LHCN-M2 (cell line): ENCODE measurements around the gene ITGB7. TPM values are rescaled to one million over a fixed set of nuclear protein-coding genes. Genes with fewer than 3 reads are reported as not detected.
A peak's percentile ranks its signal among the peaks of the same experiment; 100 is the strongest.

Experiments
- DNase-seq: peaks from one replicate; pipeline ENCODE4 v3.0.0-alpha.2; 2012; ENCODE audit warnings: low read depth
- total RNA-seq: library from RNA; depleted of rRNA; stranded (reverse); fragments of >200 nt; gene quantifications from 2 replicates; pipeline ENCODE4 v1.2.3, GENCODE V29; 2014

The ITGB7 gene
- total RNA-seq, 1 experiment from 2014 or later: not detected

DNA sequence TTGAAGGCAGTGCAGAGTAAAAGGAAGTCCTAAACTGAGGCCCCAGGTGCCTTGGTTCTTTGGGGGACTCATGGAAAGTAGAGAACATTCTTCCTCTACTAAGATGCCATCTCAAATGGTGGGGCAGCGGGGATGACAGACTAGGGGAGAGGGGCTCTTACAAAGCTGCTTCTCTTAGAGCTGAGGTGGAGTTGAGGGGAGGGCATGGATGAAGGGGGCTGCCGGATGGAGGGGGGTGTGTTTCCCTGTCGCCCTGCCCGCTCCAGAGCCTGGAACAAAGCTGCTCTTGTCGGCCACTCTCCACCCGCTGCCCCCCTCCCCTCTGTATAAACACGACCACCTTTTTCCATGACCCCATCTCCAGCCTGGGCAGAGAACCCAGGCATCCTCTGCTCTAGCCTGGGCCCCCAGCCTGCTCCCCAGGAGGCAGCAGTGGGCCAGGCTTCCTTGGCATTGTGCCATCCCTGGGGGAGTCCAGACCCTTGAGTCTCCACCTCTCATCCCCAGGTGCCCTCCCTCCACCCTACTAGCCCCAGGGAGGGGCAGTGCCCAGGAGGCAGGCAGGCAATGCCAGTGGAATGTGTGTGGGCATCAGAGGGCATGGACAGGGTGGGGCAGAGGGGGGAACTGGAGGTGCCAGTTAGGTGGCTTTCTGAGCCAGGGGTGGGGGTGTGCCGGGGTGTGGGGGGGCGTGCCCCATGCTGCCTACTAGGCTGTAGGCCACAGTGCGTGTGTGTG, 23.2 kb upstream of the ITGB7 start:
- no peak for DNase-seq

DNA sequence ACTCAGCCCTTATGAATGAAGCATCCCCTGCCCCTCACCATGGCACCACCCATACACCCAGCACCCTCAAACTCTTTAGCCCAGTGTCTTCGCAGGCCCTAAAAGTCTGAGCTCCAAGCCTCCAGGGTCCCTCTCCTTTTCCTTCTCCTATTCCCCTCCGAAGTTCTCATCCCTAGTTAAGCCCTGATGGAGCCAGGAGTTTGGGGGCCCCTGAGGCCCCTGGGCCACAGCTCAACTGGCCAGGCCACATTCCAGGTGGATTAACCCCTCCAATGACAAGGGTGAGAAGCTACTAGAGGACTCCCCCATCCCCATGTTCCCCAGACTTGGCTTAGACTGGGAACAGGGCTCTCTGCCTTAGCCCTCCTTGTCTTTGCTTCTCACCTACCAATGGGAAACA, 22.4 kb upstream of the ITGB7 start:
- DNase-seq: no peak

DNA sequence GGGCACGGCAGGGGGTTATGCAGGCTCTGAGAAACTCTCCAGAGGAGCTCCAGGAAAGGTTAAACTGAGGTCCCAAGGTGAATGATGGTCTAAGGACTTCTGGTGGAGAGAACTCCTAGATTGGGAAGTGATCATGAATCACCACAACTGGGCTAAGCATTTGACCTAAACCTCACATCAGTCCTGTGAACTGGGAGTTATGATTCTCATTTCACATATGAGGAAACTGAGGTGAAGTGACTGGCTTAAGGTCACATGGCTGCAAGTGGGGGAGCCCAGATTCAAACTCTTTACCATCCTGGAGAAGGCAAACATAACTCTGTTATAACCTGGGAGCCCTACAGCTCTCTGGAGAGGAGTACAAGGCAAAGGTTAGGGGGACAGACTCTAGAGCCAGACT, 20.8 kb upstream of the ITGB7 start:
- DNase-seq: no peak

DNA sequence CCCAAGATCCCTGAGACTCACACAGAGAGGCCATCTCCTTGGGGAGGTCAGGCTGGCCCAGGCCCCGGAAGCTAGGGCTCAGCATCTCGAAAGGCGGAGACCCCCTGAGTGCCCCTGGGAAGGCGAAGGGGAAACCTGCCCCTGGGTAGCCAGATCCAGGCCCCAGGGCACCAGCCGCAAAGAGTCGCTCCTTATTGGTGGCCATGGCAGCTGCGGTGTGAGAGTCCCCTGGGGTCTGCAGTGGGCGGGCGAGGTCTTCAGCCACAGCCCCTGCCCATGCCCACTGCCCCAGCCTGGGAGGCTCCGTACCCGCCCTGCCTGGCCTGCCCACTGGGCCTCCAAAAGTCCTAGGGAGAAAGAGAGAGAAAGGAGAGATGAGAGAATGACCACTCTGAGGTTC, 20.3 kb upstream of the ITGB7 start:
- DNase-seq: no peak

DNA sequence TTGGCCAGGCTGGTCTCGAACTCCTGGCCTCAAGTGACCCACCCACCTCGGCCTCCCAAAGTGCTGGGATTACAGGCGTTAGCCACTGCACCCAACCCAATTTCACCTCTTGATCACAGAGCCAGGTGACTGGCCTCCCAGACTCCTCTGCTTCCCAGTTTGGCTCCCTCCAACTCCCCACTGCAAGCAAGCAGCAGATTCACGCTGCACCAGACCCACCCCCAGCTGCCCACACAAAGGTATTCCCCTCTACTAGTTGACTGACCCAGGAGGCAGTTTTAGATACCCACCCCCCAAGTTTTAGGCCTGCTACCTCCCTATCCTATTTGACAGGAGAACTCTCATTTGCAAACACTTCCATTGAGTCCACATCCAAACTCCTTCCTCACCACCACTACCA, 19.8 kb upstream of the ITGB7 start:
- no peak for DNase-seq

DNA sequence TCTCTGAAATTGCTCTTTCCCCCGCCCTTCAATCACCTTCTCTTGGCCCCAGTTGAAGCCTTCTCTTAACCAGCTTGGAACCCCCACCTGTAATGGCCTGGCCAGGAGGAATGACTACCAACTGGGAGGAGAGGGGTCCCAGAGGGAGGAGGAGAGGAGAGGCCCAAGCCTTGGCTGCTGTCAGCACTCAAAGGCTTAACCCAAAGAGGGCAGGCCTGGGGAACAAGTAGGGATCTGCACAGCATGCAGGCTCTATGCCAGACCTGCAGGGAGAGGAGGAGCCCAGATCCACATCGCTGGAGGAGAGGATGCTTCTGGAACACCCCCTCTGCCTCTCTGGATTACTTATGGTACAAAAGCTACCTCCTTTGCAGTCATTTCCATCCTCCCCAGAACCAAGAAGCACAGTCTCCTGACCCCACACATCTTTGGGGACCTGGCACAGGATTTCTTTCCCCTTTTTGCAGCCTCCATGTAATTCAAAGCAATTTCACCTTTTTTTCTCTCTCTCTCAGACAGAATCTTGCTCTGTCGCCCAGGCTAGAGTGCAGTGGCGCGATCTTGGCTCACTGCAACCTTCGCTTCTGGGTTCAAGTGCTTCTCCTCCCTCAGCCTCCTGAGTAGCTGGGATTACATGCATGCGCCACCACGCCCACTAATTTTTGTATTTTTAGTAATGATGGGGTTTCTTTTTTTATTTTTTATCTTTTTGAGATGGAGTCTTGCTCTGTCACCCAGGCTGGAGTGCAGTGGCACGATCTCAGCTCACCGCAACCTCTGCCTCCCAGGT, 18.8 kb upstream of the ITGB7 start:
- no peak for DNase-seq

DNA sequence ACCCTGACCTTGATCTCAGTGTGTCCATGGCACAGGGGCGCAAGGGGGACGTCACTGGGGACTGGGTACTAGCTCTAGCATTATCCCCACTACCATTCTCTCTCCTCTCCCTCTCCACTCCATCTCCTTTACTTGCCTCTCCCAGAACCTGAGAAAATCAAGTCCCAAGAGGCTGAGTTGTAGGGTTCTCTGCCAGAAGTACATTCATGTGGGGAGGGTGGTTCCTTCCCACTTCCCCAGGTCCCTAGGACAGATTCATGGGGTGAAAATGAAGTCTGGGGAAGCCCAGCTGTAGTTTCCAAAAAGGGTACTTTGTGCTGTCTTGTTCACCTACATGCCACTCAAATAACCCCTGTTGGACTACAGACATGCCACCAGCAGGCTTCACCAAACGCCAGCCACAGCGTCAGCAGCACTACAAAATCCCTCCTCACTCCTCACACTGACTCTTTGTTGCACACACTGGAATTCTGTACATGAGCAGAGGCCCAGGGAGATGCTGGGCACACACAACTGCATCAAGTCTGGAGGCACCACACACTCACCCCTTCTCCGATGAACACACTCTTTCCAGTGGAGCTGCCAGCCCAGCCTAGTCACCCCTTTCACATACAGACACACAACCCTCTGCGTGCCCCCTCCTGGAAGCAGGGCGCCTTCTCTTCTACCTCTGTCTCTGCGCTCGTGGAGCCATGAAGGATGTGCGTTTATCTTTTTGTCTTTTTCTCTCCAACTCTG, 18.0 kb upstream of the ITGB7 start:
- DNase-seq: no peak

DNA sequence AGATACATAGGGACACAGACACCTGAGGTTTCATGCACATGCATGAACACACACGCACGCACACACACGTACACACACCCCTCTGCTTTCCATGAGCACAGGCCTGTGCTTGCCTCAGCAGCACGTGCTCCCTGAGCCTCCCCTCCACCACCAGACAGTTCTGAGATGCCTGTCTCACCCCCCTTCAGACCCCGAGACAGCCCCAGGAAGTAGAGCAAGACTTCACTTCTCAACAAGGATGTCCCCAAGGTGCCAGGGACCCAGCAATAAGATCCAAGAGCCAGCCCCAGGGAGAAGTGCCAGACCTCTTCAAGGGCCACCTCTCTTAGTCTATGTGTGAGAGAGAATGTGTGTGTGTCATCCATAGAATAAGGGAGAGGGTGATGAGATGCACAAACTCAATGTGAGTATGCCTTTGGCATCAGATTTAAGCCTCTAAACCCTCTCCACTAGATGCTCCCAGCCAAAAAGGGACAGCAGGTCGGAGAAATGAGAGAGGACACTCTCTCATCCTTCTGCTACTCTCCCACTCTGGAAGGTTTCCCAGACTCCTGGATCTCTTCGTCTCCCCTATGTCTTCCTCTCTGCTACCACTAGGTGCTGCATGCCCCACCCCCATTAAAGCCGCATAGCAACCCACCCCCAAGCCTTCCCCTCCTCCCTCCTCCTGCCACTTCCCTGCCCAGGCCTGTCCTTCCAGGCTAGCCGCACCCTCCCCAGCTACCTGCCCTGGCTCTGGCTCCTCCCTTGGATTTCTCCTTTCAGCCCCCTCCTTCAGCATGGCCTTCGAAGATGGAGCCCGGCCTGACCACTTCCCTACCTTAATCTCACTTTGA, 17.2 kb upstream of the ITGB7 start:
- no peak for DNase-seq

DNA sequence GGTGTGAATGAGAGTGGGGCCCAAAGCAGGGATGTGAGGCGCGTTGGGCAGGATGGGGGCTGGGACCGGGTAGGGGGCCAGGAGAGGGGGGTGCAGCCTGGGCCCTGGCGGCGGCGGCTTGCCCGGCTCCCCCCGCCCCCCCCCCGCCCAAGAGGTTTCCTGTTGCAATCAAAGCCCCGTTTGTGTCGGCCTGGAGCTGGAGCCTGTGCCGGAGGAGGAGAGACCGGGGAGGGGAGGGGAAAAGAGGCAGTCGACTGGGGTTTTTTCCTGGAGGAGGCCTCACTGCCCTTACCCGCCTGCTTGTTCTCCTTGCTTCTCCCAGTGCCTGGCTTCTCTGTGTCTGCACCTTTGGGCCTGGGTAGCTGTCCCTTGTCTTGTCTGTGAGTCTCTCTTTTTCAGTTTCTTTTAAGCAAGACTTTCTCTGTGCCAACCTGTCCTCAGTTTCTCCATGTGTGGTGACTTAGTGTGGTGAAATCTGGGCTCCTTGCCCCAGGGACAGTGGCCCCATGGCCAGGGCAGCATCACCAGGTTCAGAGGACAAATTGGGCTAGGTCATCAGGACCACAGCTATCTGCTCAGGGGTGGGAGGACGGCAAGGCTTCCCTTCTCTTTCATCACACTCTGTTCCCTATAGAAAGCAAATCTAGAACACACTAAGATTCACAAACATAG, 16.5 kb upstream of the ITGB7 start:
- no peak for DNase-seq

DNA sequence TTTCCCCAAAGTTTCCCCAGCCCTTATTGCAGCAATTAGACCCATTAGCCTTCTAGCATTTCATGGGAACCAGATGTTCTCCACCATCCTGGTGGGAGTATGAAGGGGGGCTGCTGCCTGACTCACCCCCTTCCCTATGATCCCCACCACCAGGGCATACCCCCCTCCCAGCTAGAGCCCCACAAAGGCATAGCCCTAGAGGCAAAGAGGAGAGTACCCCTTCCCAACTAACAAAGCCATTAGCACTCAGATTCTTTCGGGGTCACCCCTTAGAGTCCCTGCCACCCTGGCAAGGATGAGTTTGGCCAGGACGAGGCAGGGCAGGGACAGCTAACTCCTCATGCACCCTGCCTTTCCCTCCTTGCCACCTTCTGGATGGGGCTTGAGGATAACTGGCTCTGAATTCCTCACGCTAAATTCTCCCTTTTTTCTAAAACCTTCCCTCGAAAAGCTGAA, 15.8 kb upstream of the ITGB7 start:
- no peak for DNase-seq

DNA sequence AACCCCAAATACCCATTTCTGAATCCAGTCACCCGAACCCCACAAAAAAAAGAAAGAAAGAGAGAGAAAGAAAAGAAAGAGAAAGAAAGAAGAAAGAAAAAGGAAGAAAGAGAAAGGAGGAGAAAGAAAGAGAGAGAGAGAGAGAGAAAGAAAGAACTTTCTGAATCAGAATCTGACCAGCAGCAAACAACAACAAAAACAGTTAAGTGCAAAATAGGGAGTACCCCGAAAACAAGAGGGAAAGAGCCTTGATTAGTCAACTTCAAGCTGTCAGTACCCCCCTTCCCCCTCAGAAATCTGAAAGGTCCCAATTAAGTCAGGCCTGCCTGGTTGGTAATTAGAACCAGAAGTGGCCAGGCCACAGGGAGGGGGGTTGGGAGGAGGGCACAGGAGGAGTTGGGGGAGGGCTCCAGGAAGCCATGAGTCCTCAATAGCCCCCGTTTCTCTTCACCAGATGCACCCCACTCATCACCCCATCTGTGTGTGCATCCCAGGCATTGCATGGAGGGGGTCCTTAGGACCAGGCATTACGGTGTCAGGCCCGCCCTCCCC, 15.2 kb upstream of the ITGB7 start:
- DNase-seq: no peak

DNA sequence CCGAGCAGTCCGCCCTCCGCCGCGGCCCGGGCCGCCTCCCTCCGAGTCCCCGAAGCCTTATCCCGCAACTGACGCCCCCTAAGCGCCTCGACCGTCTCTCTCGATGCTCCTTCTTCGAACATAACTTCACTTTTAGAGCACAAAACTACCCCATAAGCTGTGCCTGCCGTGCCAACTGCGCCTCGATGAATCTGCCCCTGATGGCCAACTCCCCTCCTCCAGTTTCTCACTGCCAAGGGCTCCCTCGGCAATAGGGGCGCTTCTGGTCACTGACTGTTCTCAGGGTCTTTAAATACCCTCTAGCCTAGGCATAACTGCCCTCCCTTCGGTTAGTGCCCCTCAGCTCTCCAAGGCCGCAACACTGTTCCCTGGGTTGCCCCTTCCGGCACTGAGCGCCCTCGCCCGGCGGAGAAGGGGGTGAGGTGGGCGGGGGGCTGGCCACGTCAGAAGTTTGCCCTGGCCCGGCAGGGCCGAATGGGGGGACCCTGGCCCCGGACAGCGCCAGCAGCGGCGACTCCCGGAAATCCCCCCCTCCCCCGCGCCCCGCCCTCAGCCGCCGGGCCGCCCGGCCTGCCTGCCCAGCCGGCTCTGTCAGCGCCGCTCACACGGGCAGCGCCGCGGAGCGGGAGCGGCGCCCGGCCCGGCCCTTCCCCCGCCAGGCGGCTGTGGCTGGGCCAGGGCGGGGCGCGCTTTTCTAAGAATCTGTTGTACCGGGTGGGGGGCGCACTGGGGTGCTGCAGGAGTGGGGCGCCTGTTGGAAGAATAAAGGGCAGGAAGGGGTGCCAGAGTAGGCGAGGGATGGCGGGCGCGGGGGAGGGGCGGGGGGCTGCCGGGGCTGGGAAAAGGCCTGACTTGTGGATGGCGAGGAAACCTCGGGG, 14.4 kb upstream of the ITGB7 start:
- peak; percentile 53 for DNase-seq

DNA sequence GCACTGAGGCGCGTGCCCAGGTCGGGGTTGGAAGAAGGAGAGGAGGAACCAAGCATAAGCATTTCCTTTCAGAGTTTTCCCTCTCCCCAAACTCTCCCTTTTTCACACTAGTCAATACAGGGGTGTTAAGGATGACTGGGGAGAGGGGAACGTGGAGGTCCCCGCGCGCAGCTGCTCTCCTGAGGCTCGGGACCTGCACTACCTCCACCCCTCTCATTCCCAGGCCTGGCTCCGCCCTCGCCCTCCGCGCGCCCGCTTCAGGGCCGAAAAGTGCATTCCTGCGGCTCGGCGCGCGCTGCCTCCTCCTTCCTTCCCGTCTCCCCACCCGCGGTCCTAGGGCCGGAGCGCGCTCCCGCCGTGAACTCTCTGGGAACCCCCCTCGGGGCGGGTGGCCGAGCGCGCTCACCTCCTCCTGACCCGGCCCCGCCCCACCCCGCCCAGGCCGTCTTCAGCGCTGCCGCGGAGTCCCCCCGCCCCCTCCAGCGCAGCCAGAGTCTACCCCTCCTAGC, 13.7 kb upstream of the ITGB7 start:
- DNase-seq: peak; percentile 88

DNA sequence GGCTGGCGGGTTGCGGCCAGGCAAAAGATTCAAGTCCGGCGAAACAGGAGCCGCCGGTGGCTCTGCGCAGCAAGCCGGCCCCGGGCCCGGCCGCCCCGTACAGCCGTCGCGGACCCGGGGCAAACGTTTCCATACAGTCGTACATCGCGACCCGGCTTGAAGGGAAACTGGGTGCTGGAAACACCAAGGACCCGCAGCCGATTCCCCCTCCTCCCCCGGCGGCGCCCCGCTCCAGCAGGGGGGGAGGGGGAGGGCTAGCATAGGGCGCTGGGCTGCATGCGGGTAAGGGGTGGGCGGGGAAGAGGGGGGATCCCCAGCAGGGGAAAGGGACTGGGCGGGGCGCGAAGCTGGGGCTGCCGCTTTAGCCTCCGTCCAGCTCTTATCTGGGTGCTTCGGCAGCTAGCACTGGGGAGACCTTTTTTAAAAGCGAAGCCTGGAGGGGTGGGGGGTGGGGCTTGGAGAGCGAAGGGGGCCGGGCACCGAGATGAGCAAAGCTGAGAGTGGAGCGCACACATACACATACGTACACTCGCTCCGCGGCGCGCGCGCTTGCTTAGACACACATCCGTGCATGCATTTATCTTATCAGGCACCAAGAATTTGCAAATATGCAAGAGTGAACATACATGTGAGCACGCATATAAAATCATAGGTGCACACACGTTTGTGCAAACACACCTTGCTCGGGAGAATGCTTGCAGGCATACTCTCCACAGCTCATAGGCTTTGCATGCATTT, 13.1 kb upstream of the ITGB7 start:
- DNase-seq: peak; percentile 76

DNA sequence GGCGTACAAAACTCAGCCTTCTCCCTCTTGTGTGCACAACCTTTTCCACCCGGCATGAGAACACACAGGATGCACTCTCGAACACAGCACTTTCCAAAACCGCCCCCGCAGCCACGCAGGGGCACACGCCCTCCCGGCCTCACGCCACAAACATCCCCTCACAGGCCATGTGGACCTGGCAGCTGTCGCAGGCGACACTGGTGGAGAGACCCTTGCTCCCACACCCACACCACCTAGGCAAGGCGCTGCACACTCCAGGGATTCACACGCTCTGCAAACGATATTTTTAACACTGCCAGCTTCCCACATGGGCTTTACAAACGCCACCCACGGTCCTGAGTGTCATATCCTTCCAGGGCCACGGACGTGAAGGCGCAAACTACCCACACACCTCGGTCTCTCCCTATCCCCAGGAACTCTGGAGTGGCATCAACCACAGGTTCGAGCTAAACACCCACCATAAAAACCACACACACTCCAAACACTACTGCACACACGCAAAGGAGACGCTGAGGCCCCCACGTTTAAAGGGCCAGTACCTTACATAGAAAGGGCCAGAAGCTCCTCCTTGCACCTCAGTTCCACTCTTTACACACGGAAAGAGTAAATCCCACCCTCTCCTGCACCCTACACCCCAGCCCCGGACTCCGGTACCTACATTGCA, 12.4 kb upstream of the ITGB7 start:
- peak; percentile 53 for DNase-seq

DNA sequence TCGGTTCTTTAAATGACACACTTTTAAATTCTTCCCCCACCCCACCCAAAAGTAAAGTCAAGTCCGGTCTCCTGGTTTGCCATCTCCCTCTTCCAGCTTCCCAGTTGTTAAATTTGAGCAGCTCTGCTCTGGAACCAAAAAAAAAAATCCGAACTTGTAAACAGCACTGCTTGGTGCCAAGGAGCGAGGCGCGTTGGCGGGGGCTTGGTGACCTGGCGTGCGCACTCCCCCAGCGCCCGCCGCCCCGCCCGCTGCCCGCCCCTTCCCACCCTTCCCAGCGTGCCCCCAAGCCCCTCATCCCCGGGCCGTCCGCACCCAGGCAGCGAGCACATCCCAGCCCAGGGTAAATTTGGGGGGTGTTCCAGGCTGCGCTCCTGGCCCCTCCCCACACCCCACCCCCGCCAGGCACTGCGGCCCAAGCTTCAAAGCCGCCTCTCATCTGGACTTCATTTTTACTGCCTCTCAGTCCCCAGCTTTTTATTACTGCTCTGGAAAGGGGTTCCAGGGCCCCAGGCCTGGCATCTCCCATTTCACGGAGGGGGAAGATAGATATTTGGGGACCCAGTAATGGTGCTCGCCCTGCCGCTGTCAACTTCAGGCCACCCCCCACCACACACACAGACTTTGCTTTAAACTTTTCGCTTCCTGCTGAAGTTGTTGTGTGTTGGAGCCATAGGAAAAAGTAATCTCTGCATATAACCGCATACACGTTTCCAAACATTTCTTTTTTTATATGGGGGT, 11.7 kb upstream of the ITGB7 start:
- no peak for DNase-seq

DNA sequence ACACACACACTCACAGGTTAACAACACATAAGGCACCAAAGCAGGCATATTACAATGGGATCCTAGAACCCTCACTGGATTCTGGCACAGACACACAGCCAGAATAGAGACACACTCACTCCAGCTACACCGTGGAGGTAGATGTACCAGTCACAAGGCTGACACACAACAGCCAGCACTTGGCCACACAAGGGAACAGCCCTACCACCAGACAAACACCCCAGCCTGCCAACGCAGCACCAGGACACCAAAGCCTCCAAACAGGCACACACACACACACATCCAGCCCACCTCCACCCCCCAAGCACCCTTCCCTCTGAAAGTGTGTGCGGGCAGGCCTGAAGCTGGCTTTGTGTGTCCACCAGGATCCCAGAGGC, 10.9 kb upstream of the ITGB7 start:
- DNase-seq: no peak
